Epithelial cell of proximal tubule (primary cell): ENCODE data around the gene ZNF609. TPM values are rescaled to one million over a fixed set of nuclear protein-coding genes. Genes with fewer than 3 reads are reported as not detected.

Source experiments
- DNase-seq: peaks from one replicate; pipeline ENCODE4 v3.0.0-alpha.2; 2011; ENCODE audit warnings: low read depth
- H3K4me3 ChIP-seq: 2 replicates; pipeline ENCODE4 v1.5.1; 2011; ENCODE audit warnings: low read depth, mild to moderate bottlenecking, low read length
- total RNA-seq: library from RNA; depleted of rRNA; stranded (reverse); fragments of >200 nt; gene quantifications from 2 replicates; pipeline ENCODE4 v1.2.3, GENCODE V29; 2015
- TF ChIP-seq, protein P1 (sequence below): conservative IDR thresholded peaks from 2 replicates; pipeline ENCODE4 v1.5.1; 2012; ENCODE audit warnings: low read depth, mild to moderate bottlenecking, low read length

The ZNF609 gene
- total RNA-seq, 1 donor from 2014 or later = 11.0 TPM

DNA sequence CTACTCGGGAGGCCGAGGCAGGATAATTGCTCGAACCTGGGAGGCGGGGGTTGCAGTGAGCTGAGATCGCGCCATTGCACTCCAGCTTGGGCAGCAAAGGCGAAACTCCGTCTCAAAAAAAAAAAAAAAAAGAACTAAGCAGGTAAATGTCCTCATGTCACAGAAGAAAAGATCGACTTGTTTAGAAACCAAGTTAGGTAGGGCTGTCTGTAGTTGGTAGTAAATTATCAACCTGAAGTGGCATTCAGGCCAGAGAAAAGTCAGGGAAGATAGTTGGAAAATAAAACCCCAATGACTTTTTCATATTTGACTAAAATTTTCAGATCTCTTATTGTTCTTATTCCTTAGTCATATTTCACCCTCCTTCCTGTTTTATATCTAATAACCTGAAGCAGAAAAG, 55.4 kb downstream of the ZNF609 start:
- no peak for DNase-seq
- no peak overlapping the region for H3K4me3 ChIP-seq
- TF ChIP-seq, protein P1, sequence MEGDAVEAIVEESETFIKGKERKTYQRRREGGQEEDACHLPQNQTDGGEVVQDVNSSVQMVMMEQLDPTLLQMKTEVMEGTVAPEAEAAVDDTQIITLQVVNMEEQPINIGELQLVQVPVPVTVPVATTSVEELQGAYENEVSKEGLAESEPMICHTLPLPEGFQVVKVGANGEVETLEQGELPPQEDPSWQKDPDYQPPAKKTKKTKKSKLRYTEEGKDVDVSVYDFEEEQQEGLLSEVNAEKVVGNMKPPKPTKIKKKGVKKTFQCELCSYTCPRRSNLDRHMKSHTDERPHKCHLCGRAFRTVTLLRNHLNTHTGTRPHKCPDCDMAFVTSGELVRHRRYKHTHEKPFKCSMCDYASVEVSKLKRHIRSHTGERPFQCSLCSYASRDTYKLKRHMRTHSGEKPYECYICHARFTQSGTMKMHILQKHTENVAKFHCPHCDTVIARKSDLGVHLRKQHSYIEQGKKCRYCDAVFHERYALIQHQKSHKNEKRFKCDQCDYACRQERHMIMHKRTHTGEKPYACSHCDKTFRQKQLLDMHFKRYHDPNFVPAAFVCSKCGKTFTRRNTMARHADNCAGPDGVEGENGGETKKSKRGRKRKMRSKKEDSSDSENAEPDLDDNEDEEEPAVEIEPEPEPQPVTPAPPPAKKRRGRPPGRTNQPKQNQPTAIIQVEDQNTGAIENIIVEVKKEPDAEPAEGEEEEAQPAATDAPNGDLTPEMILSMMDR = no peak

DNA sequence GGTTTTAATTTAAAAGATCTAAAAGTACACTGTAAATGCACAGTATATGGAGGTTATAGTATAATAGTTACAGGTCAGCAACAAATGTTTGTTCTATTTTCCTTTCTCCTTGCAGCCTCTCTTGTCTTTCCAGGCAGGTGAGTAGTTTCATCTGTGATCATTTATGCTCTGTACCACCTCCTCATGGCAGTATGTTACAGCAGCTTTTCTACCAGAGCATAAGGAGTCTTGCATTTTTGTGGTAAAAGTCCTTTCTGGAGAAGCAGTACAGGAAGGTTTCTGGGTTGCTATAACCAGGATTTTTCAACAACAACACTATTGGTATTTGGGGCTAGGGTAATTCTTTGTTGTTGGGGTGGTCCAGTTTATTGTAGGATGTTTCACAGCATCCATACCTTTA, 59.5 kb downstream of the ZNF609 start:
- DNase-seq = no peak
- no peak overlapping the region for H3K4me3 ChIP-seq
- TF ChIP-seq, protein P1 = peak; percentile 19

DNA sequence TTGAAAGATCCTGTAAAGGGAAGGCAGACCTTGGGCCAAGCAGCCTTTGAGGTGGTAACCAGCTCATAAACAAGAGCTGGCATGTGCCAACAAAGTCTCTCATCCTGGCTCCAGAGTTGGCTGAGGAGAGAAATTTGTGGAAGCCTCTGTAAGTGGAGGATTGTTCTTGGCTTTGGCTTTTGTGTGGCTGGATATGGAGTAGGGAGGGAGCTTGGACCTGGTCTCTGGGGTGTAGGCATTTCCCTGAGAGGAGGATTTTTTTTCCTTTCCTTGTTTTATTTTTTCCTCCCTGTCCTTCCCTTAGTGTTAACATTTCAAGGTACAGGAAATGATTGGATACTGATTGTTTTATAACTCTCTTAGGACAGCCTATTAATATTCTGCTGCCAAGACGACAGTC, 60.8 kb downstream of the ZNF609 start:
- H3K4me3 ChIP-seq = no peak overlapping the region
- DNase-seq = no peak
- TF ChIP-seq, protein P1 = no peak

DNA sequence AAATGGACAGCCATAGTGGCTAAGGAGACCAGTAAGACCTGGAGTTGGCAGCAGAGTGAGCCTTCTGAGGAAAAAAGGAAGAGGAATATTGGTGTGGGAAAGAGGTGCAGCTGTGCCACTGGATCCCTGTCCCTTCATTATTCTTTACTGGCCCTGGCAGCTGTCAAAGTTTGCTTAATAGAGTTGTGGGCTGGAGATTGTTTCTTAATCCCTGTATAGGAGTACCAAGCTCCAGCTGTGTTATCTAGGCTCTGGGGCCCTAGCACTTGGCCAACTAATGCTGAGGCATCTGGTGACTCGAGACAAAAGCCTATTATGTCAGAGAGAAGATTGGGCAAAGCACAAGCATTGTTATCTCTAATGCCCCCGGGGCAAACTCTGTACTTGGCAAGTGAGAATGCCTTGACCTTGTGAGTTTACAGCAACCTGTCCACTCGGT, 61.4 kb downstream of the ZNF609 start:
- DNase-seq = no peak
- H3K4me3 ChIP-seq = no peak overlapping the region
- TF ChIP-seq, protein P1 = no peak

DNA sequence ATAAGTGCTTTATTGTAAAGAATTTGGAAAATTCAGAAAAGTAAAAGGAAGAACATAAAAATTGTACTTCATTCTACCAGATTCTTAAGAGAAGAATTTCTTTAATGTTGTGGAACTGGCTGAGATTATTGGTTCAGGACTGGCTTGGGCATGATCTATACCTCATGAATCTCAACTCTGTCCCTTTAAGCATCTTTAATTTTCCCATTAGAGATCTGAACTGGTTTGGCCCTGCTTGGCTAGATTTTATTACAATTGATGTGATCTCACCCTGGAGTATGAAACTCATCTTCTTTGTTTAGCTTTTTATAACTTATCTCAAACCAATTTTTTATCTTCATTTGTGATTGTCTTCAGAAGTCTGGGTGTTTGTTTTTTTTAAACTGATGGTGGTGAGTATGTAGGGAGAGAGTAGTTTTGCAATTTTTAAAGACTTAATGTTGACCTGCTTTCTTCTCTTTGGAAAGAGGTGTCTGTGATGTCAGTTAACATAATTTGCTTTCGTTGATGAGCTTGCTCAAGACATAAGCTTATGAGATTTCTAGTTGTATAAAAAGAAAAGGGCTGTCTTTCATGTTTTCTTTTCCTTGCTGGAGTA, 61.9 kb downstream of the ZNF609 start:
- no peak overlapping the region for H3K4me3 ChIP-seq
- DNase-seq = no peak
- TF ChIP-seq, protein P1 = no peak

DNA sequence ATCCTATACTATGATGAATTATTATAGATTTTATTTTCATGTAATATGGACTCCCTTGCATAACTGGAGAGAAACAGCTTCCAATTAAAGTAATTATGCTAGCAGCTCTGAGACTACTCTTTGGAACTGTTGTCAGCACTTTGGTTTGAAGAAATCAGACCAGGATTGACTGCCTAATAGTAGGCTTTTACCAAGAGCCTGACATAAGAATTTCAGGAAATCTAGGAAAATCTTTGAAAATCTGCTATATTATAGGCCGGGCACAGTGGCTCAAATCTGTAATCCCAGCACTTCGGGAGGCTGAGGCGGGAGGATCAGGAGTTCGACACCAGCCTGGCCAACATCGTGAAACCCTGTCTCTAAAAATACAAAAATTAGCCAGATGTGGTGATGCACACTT, 62.9 kb downstream of the ZNF609 start:
- no peak for DNase-seq
- no peak overlapping the region for H3K4me3 ChIP-seq
- TF ChIP-seq, protein P1 = no peak

DNA sequence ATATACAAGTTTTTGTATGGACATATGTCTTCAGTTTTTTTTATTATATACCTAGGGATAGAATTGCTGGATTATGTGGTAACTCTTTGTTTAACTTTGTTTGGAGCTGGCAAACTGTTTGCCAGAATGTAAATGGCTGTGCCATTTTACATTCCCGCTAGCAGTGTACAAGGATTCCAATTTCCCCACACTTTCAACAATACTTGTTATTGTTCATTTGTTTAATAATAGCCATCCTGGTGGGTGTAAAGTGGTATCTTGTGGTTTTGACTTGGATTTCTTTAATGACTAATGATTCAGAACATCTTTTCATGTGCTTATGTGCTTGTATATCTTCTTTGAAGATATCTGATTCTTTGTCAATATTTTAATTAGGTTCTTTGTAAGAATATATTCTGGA, 64.4 kb downstream of the ZNF609 start:
- H3K4me3 ChIP-seq = no peak overlapping the region
- TF ChIP-seq, protein P1 = no peak
- DNase-seq = no peak
